Esophagus squamous epithelium (tissue), 4 donors: ENCODE data around the gene SPAM1.

ENCODE experiments used
- CTCF ChIP-seq, 6 experiments: fragments of 450-650 bp in 4 of 6; fragments of 200-600 bp in 2 of 6; sonication (generic) in 2 of 6; IDR thresholded peaks; one replicate each; pipeline ENCODE4 v1.5.1; 2016 to 2019; ENCODE audit warnings: antibody characterized with exemption in 6 of 6, mild to moderate bottlenecking in 4 of 6, moderate library complexity in 4 of 6
- POLR2A ChIP-seq, 4 donors: fragments of 450-650 bp; IDR thresholded peaks; one replicate each; pipeline ENCODE4 v1.6.1; 2017; ENCODE audit warnings: antibody characterized with exemption in 4 of 4, mild to moderate bottlenecking in 4 of 4, moderate library complexity in 3 of 4

GRCh38 chr7:123876557-123877256 is 48.3 kb upstream of the SPAM1 start:
- TF ChIP-seq CTCF (IDR thresholded peaks at IDR 0.05) (no peak), POLR2A (IDR thresholded peaks at IDR 0.05) (no peak)
